Measurements from ENCODE around the gene TMEM240.
"Not testable (repeated sequence)": the region's sequence is repeated elsewhere in the genome, so short reads cannot be mapped to it uniquely, and the experiment has no call there.

The TMEM240 gene

DNA sequence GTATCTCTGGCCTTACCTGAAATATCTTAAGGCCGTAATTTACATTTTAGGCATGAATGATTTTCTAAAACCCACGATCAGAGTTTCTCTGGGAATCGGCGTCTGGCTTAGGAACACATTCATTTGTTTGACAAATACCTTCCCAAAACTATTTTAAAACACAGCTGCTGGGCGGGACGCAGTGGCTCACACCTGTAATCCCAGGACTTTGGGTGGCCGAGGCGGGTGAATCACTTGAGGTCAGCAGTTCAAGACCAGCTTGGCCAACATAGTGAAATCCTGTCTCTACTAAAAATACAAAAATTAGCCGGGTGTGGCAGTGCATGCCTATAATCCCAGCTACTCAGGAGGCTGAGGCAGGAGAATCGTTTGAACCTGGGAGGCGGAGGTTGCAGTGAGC lies 16.5 kb upstream of the TMEM240 start:
- DNase-seq: not testable (repeated sequence)

DNA sequence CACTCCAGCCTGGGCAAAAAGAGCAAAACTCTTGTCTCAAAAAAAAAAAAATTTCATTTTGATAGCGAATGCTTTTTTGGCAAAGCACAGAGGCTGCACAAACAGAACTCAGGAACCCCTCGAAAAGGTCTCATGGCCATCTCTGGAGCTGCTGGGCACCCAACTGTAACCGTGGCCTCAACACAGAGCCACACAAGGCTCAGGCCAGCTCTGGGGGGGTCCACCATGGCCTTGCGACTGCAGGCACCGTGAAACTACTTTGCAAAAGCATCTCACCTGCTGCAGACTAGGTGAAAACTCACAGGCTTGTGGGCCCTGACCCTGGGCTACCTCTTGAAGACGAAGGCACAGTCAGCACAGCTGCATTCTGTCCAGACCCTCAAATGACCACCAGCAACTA lies 16.1 kb upstream of the TMEM240 start:
- DNase-seq: no peak

DNA sequence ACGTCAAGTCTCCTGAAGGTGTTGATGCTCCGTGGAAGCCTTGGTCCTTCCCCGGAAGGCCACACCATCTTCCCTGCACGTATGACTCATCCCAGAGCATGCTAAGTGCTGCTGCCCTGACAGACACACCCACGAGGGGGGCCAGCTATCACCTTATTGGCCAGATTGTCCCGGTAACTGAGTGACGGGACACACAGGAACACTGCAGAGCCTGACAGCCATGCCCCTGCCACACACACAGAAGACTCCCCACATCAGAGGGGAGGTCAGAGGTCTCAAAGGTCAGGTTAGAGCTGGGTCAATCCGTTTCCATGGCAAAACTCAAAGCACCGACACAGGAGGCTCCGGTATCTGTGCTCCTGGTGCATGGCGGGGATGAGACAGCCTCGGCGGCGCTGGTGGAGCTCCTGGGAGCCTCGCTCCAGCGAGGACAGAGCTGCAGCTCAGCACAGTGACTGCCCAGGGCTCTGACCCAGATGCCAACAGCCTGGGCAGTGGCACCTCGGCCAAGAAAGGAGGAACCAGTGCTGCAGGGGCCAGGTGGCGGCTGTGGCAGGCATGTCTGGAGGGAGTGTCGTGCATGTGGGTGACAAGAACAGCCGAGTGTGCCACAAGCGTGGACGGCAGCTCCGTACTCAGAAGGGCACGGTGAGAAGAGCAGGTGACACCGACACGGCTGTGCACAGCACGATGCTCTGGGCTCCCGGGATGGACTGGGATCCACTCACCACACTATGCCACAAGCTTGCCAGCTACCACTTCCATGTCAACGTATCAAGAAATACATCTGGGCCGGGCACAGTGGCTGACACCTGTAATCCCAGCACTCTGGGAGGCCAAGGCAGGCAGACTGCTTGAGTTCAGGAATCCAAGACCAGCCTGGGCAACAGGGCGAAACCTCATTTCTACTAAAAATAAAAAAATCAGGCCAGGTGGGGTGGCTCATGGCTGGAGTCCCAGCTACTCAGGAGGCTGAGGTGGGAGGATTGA lies 14.8 kb upstream of the TMEM240 start:
- DNase-seq: no peak

DNA sequence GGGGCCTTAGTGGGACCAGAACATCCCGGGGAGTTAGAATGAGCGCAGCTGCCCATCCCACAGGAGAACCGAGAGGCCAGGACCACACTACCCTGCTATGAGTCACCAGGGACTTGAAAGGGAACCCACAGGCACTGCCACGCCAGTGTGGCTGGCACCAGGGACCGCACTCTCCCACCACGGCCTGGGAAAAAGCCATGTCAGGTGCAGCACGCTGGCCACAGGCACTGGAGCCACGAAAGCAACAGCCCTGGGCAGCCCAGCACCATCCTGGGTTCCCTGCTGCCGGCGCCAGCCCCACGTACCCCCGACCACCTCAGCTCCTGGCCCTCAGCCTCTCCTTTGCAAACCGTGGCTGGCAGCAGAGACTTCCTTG lies 14.1 kb upstream of the TMEM240 start:
- DNase-seq: no peak

DNA sequence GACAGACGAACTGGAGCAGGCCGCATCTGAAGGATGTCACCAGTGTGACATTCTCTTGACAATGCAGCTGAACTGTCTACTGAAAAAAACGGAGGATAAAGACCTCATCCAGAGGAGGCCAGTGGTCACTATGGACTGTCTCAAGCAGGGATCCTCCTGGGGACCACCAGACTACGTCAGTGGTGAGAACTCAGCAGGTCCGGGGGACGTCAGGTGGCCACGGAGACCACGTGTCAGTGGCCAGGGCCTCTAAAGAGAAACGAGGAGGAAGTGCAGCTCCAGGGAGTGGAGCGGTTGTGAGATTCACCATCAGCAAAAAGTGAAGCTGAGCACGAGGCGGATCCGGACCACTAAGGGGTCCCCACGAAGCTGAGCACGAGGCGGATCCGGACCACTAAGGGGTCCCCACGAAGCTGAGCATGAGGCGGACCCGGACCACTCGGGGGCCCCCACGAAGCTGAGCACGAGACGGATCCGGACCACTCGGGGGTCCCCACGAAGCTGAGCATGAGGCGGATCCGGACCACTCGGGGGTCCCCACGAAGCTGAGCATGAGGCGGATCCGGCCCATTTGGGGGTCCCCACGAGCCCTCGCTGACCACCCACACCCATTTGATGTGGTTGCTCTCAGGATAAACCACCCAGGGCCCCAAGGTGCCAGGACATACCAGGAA lies 13.5 kb upstream of the TMEM240 start:
- DNase-seq: no peak

DNA sequence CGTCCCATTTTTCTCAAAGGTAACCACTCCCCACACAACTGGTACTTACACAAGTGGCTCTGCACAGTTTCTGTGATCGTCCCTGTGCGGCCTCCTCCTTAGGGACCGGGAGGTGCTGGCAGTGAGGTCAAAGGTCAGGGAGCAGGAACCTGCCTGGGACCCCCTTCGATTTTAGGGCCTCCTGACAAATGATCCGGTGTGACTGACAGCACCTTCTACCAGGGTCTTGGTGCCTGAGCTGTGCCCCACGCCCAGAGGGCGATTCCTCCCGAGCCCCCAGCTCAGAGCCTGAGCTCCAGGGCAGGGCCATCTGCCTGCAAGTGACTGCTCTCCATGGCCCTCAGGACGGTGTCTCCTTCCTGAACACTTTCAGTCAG lies 11.8 kb upstream of the TMEM240 start:
- DNase-seq: no peak

DNA sequence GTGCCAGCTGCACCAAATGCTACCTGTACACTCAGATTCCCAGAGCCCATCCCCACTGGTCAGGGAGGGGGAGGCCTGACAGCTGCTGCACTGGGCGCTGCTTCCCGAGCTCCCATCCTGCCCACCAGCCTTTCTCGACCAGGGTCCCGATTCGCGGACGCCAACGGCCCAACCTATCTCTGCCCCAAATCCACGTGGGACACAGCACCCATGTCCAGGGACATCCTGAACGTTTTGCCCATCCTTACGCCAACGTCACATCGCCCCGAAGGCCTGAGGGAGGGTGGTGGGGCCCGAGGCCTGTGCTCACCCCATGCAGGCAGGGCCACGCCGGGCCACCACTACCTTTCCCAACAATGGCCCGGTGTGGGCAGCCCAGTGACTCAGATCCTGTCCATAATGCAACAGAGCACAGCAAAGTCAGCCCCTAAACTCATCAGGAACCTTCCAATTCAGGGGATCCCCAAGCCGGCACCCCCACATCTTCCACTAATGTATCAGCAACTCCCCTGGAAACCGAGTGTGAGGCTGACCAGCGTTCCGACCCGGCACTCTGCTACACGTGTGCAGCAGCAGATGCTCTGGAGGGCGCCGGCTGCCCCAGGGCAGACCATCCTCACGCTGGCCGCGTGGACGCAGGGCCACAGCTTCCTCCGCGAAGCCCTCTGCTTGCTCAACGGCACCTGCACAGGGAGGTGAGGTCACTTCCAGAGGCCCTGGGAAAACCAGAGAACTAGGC lies 11.3 kb upstream of the TMEM240 start:
- no peak for DNase-seq

DNA sequence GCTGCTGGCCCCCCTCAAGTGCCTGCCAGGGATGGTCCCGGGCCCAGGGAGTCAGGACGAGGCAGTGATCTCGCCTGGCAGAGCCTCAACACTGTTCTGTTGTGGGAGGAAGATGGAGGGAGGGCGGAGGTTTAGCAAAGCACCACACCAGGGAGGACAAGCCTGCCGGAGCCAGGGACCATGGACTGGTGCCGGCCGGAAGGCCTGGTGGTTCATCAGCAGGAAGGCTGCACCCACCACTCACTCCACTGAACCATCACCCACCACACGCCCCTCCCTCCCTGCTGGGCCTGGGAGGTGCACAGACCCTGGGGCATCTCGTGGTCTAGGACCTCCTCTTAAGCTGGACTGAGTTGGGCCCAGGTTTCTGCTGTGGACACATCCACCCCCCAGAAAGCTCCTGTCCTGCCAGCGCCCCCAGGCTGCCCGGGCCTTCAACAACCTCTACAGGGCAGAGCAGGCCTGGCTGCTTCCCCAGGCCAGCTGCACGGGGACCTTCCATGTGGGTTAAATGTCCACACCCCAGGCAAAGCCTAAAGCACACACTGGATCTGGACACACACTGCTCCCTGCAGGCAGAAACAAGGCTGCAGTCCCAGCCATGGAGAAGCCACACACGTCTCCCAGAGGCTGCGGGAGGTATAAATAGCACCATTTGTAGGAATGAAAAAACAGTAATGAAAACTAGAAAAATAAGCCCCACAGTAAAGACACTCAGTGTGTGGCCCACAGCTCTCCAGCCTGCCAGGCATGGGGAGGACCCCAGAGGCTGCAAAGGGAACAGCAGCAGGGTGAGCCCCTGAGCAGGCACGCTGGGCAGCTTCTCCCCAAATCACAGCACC lies 10.4 kb upstream of the TMEM240 start:
- DNase-seq: no peak

DNA sequence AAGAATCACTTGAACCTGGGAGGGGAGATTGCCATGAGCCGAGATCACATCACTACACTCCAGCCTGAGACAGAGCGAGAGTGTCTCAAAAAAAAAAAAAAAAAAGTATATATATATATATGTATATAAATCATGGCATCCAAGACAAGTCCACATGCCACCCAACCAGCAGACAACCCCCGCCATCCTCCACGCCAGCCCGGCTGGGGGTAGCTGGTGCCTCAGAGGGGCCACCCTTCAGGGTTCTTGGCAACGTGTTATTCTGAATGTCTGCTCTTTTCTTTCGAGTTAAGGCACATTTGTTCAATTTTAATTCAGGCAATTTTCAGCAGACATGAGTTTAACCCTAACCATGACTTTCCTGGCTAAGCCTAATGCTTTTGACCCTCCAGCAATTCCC lies 9.7 kb upstream of the TMEM240 start:
- no peak for DNase-seq

DNA sequence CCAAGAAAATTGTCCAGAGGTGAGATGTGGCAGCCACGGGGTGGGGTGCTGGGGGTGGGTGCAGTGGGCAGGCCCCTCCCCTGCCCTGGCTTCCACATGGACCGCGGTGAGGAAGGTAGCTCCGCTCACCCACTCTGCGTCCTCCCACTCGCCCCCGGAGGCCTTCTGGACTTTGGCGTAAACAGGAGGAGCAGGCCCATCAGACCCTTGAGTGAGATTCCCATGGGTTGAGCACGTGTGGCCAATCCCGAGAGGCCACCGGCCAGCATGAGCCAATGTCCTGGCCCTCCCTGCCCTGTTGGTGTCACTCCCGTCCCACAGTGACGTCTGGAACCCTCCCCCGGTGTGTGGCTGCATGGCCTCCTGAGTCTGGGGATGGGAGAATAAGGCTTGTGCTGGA lies 8.2 kb upstream of the TMEM240 start:
- DNase-seq: no peak

DNA sequence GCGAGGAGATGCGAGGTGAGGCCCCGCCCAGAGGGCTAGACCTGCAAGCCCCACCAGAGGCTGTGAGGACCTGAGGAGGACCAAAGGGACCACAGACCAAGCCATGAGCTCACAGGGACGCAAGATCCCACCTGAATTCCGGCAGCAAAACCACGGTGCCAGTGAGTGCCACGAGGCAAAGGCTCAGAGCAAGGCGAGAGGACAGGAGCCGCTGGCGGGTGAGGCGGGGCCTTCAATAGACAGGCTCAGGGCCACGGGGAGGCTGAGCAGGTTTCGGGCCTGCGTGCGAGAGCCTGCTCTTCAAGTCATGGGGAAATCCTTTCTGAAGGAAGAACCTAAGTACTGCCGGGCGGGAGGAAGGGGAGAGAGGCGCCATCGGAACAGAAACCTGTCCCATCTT lies 7.1 kb upstream of the TMEM240 start:
- no peak for DNase-seq

DNA sequence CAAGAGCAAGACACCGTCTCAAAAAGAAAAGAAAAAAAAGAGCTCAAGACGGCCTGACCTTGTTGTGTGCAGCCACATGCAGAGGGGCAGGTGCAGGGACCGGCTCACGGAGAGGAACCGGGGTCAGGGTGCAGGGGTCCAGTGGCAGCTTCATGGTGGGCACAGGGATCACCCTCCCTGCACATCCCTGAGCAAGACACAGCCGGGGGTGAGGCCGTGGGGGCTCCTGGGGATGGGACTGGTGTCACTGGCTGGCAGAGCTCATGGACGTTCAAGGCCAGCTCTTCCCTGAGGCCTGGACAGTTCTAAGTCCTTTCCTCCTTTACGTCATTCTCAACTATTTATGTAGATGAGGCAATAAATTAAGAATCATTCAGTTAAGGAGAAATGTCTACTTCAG lies 6.6 kb upstream of the TMEM240 start:
- no peak for DNase-seq

DNA sequence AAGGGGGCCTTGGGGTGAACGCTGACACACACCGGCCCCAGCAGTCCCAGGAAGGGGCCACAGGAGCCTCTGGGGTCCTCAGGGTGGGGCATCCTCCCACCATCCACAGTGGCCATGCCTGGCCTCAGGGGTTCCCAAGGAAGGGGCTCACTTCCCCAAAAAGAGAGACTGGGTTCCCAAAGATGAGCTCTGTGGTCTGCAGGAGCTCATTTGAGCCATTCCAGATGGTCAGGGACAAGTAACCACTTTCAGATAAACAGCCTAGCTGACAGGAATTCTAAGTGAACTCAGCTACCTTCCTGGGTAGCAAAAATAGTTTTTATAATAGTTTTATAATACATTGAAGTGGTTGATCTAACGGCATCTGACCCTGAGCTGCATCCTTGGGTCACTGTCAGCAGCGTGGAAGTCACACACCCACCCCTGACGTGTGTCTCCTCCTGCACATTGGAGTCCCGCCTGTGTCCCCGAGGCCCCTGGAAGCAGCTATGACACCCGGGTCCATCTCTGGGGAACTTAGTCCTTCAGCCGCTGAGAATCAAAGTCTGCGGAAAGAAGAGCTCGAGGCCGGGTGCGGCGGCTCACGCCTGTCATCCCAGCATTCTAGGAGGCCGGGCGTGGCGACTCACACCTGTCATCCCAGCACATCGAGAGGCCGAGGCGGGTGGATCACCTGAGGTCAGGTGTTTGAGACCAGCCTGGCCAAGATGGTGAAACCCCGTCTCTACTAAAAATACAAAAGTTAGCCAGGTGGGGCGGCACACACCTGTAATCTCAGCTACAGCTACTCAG lies 5.7 kb upstream of the TMEM240 start:
- DNase-seq: no peak

DNA sequence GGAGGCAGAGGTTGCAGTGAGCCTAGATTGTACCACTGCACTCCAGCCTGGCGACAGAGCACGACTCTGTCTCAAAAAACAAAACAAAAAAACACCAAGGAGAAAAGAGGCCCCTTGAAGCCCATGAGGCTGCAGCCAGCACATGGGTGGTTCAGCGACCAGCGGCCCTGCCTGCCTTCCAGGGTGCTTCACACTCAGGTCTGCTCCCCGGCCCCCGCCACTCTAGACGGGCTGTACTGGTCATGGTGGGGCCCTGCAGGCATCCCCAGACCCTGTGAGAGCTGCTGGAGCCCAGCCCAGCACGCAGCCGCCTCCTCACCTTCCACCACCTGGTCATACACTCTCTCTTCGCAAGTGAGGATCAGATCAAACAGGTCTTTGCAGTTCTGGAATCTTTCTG lies 4.1 kb upstream of the TMEM240 start:
- no peak for DNase-seq

DNA sequence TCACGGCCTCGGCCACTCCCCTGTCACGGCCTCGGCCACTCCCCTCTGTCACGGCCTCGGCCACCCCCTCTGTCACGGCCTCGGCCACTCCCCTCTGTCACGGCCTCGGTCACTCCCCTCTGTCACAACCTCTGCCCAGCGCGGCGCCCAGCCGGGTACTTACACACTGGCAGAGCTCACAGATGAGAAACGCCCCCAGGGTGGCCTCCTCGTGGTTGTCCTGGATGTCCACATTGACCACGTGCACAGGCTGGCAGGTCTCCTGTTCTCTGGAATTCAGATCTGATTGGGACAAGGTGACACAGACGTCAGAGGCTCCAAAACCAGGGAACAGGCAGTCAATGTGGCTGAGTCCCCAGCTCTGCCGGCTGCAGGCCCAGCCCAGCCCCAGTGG lies 3.3 kb upstream of the TMEM240 start:
- DNase-seq: no peak

DNA sequence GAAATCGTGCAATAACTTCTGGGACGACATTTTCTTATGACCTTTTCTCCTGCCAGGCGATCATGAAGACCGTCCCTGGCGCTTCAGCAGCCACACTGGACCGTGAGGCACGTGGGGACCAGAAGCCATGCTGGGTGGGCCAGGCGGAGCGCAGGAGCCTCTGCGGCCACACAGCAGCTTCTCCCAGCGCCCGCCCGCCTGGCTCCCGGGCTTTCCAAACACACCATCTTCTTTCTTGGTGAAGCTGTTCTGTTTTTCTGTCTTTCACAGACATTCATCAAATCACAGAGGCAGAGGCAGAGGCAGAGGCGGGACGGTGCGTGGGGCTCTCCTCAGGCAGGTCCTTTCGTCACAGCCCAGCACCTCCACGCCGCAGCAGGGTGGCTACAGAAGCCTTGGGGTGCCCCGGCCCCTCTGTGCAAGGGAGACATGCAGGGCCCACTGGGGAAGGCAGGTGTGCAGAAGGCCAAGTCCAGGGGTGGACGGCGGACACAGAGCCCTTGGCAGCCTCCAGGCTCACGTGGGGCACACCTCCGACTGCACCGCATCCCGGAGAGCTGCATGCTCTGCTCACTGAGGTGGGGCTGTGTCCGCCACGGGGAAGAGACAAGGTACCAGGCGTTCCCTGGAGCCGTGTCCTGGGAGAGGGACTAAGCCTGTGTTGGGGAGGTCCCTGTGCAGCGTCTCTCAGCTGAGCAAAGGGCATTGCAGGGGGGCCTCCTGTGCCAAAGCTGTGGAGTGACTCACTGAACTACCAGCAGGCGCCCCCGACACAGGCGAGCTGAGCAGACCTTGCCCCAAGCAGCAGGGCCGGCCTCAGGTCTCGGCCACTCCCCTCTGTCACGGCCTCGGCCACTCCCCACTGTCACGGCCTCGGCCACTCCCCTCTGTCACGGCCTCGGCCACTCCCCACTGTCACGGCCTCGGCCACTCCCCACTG lies 2.6 kb upstream of the TMEM240 start:
- no peak for DNase-seq

DNA sequence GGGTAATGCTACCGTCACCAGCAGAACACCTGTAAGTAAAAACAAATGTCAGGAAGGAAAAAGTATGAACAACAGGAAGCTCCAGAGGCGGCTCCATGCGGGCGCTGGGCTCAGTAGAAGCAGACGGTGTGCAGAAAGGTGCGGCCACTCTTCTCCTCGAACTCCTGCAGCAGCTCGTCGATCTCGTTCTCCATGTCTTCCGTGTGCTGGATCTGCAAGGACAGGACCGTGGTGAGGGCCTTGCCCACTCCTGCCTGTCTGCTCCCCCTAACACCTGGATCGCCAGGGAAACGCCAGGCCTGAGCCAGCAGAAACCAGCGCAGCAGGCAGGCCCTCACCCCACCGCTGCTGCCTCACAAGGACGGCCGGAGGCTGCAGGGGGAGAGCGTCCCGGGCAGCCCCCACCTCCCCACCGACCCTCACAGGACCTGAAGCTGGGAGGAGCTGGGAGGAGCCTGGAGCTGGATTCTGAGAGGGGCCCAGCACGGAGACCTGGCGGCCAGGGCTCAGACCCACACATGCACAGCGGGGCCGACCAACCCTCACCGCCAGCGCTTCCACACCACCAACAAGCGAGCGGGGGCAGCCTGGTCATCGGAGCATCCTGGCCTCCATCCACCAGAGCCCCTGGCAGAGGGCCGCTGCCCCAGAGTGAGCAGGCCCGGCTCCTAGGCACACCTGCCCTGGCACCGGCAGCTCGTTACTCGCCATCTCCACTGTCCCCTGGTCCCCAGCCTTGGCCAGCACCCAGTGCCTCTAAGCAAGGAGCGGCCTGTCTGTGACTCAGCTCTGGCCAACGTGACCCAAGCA lies 1.7 kb upstream of the TMEM240 start:
- DNase-seq: no peak

DNA sequence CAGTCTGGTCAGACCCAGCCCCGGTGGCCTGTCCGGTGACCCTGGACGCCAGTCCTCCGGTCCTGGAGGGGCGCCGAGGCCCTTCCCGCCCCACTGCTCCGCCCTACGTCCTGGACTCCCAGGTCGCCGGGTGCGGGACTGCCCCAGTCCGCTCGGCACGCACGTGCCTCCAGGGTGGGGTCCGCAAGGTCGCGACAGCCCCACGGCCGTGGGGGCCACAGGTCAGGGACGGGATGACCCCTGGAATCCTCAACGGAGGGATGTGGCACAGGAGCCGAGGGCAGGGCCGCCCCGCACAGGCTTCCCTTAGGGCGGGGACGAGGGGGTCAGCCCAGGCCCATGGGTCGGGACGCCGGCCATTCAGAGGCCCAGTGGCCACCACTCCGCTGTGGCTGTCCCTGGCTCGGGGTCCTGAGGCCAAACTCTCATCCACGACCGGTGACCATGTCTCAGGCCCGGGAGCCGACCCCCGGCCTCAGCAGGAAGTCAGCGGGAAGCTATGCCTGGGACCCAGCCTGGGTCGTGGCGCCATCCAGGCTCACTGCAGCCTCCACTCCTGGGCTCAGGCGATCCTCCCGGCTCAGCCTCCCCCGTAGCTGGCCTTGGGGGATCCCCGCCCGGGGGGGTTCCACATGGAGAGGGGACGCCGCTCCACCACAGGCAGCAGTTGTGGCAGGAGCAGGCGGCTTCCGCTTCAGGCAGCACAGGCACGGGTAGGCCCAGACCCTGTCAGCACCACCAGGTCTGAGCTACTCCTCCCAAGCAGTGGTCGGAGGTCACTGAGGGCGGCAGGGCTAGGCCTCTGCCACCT lies 599 bp upstream of the TMEM240 start:
- DNase-seq: no peak

All from NCI-H1930 (cell line).